Bone marrow (tissue), 2 donors: ENCODE results near the gene PEPD.

Experiments used
- DNase-seq, 2 donors: peaks; one replicate each; lab custom pipeline; 2025; lab: John Stamatoyannopoulos, UW

PEPD gene

DNA sequence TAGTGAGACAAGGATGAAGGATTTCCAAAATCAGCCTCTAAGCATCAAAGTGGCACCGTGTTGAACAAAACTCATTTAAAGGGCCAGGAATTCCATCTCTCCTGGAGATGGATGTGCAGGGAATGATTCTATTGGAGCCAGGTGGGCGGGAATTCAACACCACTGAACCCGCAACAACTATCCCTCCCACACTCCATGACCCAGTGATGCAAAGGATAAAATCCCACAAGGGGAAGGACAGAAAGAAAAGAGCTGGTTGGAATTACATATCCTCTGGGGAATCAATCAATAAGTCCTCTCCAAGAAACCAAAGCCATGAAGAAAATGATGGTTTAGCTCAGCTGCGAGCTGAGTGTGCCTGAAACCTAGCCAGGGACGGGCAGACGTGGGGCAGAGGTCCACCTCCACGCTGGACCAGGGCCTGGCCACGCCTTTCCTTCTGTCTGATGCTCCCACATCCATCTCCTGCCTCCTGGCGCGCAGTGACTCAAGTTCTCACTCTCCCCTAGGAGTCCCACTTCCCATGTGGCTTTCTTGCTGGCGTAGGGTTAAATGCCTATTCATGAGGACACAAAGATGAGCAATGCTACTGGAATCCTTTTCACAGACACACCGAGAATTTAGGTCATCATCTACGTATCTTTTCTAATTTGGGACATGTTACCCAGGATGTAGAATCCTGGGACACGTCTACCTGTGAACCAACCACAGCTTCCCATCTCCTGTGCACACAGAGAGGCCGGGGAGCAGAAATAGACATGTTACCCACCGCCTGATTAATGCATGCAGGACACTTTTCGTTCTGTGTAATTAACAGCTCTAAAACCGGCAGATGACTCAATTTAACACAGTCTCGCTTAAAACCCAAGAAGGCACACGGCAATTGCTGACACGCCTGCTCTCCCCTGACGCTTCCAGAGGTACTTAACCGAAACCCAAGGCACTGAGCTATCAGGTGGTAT is 48.6 kb downstream of the PEPD start:
- no peak for DNase-seq

DNA sequence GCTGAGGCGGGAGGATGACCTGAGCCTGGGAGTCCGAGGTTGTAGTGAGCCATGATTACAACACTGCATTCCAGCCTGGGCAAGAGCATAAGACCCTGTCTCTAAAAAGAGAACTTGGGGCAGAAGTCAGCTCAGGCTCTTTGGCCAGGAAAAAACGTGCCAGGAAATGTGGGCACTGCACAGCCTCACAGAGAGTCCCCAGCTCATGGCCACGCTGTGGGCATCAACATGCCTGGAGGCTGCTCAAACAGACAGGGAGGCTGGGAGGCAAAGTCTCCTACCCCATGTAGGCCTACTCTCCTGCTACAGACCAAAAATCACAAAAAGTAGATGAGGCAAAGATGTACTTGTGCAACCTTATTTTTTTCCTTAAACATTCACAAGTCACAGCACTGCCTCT is 49.4 kb downstream of the PEPD start:
- DNase-seq = no peak

DNA sequence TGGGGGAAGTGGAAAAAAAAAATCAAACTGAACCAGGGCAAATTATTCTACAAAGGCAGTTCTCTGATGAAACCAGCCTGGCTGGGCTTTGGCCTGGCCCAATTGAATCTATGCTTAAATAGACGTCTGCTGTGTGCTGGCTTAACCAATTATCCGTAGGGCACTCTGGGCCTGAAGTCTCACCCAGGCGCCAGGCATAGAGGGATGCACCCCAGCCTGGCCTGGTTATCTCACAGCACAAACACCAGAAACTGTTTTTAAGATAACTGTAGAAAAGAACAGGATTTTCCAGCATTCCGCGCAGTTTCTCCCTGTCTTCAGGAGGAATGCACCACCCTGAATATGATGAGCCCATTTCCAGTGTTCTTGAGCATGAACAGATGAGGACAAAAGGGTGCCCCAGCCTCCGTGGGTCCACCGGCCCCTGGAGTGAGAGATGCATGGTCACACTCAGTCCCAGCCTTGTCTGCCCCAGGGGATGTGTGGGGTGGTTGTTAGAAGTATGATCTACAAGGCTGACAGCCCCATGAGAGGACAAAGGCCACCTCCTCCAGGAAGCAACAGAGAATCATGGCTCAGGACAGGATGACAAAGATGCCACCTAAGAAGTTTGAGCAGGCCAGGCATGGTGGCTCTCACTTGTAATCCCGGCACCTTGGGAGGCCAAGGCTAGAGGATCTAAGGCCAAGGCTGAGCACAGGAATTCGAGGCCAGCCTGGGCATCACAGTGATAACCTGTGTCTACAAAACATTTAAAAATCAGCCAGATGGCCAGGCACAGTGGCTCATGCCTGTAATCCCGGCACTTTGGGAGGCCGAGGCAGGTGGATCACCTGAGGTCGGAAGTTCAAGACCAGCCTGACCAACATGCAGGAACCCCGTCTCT is 50.2 kb downstream of the PEPD start:
- DNase-seq = no peak

DNA sequence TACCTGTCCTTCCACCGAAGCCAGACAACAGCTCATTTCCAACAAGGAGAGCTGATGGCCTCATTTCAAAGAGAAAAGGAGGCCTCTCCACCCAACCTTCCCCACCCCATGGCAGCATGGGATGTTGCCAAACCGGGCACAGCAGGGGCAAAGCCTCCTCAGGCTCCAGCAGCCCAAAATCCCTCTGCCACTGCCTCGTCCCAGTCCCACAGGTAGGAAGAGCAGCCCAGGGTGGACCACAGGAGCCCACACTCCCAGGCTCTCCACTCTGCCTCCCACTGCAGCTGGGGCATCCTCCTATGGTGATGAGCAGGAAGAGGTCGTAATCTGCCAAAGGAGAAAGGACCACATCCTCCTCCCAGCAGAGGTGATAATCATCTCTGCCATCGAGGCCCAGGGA is 50.9 kb downstream of the PEPD start:
- DNase-seq = no peak

DNA sequence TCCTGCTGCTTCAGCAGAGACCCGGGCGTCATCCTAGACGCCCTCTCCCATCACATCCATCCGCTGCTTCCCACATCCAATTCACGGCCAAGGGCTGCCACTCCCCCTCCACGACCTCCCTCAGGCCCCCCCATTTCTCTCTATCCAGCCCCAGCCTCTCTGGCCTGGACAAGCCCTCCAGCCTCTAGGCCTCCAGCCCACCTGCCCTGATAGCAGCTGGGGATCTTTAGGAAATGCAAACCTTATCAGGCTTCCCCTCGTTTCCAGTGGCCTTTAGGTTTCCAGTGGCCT is 51.6 kb downstream of the PEPD start:
- DNase-seq = no peak

DNA sequence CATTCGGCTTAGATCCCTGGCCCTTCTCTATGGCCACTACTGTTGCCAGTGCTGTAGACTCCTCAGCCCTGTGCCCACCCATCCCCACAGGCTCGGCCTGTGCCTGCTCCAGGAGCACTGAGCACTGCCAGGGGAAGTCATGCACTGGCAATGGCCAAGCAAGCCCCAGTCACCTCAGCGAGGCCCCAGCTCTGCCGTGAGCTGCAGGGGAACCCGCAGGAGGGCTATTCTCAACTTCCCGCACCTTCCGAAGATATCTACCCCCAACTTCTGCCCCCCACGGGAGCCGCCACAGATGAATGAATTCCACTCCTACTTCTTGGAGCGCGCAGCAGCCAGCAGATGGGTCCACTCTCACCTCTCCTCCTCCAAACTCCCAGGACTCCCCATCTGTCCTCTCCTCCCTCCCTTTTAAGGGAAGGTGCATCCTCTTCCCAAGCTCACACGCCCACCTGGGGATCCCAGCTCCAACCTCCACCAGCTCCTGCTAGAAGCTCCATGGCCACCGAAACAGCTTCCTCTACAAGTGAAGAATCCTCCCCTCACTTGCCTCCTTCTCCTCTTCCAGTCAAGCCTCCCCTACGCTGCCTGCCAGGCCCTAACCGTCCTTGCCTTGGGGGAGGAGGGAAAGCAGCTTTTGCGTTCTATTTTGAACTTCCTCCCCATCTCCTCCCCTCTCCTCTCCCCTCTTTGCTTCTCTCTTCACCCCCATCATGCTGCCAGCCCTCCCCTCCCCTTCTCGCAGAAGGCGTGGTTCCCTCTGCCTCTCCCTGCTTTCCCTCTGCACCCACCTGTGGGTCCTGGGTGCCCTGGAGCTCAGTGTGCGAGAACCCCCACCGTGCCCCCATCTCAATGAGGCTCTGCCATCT is 52.2 kb downstream of the PEPD start:
- DNase-seq = no peak

DNA sequence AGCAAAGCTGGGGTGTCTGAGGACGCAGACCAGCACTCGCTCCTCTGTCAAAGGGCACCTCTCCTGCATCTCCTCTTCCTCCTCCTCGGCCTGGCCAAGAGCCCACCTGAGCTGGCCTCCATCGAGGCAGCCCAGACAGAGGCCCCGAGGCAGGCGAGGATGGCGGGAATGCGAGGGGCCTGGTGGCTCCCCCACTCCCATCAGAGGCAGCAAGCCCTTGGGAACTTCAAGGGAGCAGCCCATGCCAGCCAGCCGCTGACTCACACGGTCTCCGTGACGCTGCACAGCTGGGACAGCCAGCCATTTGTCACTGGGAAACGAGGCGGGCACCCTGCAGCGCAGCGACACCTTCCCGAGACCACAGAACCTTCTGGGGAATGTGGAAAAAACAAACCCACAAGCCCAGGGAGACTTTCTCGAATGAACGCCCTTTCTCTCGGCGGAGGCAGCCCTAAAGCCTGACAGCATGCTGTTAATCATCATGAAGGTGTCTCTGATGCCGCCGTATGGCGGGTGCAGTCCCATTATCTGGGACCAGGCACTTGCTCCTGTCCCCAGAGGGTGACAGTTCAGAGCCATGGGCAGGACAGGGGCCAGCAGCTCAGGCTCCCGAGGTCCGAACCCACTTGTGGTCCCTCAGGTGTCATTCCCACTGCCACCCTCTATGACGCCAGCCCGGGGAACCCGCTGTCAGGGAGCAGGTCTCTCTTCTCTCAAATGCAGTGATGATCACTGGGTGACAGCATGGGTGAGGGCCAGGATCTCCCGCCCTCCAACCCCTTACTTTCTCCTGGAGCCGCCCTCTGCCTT is 53.0 kb downstream of the PEPD start:
- no peak for DNase-seq

DNA sequence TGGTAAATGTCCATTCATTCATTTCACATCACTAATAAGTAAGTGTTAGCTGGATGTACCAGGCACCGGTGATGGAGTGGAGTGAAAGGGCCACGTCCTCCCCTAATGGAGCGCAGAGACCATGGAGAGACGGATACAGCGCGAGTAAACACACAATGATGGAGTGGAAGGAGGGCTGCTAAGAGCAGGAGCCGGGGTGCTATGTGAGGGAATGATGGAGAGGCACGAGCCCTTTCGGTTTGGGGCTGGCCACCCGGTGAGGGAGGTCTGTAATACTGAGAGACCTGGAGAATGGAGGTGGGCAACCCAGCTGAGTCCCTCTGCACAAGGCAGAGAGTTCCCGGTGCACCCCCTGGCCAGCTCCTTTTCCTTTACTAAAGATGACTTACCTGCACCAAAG is 53.7 kb downstream of the PEPD start:
- DNase-seq = no peak

DNA sequence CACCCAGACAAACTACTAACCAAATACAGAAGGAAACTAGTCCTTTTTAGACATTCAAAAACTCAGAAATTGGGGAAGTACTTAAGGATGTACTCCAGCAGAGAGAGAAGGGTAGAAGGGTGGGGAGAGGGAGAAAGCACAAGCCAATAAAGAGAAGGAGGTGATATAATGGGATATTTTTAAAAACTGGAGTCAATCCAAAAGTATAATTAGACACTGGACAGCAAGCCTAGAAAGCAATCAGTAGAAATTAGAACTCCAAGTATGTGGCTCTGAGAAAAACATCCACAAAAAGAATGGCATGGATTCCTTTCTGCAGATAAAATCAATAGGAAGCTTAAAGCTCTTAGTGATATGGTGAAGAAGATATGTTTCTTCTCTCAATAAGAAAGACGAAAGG is 55.8 kb downstream of the PEPD start:
- DNase-seq = no peak

DNA sequence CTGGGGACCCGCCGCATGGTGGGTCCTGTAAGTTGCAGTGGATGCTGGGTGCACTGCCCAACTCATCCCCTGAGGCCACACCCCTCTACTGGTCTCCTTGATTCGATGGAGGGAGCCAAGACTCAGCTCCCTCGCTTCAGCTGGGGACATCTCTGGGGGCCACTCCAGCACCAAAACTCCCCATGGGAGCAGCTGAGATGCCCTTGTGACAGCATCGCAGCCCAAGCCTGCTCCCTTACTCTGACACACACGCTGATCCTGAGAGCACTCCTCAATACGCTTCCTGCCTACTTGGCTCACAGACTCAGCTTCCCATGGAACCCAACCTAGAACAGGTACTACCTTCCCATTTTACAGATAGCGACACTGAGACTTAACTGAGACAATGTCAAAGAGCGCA is 56.2 kb downstream of the PEPD start:
- no peak for DNase-seq

DNA sequence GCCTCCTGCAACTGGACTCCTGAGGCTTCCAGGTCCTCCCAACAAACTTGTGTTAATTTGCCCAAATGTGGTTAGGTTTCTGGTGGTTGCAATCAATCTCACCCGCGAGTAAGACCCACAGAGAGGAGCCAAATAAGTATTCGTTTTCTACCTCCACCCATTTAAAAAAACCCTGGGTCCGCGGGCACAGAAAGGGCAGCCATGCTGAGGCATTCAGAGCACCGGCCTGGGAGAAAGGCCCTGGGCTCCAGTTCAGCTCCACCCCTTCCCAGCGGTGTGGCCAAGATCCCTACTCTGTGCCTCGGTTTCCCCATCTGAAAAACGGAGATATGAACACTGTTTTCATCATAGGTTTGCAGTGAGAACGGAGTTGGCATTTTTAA is 56.9 kb downstream of the PEPD start:
- DNase-seq = no peak

DNA sequence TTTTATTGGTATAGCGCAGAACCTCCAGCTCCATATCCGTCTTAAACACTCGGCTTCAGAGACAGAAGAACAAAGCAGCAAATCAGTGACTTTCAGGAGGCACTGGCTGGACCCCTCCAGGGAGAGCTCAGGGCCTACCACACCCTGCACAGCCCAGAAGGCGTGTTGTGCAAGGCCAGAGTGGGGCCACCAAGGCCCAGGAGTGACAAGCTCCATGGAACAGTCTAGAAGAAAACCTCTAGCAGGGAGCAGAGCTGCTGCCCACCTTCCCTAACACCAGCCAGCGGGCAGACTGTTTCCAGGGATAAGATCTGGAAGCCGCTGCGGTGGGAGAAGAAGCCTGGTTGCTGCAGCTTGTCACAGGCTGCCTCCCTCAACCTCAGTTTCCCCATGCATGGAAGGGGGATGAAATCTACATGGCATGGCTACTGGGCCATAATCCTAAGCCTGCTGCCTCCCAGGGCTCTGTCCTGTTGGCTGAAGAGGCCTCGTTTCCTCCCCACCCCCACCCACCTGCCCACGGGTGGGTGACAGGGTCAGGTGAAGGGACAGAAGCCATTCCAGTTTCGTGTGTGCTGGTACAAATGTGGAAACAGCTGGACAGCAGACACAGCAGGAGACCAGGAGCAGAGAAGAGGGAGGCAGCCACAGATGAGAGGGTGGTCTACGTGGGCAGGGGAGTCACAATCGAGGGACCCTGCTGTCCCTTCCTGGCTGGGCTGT is 57.4 kb downstream of the PEPD start:
- DNase-seq = no peak

DNA sequence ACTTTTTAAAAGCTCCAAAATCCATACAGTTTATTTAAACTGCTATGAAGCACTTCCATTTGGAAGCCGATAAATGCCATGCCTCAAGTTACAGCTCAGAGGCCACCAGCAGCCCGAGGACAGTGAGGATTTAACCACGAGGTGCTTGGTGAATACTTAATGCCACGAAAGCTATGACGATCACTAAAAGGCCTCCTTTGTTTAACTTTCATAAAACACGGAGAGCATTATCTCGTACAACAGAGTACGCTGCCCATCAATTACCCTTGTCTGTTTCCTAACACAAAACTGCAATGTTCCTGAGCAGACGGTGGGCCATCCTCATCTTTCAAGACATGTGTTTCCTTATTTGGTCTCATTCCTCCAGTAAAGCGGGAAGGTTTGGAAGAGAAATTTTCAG is 58.4 kb downstream of the PEPD start:
- no peak for DNase-seq

DNA sequence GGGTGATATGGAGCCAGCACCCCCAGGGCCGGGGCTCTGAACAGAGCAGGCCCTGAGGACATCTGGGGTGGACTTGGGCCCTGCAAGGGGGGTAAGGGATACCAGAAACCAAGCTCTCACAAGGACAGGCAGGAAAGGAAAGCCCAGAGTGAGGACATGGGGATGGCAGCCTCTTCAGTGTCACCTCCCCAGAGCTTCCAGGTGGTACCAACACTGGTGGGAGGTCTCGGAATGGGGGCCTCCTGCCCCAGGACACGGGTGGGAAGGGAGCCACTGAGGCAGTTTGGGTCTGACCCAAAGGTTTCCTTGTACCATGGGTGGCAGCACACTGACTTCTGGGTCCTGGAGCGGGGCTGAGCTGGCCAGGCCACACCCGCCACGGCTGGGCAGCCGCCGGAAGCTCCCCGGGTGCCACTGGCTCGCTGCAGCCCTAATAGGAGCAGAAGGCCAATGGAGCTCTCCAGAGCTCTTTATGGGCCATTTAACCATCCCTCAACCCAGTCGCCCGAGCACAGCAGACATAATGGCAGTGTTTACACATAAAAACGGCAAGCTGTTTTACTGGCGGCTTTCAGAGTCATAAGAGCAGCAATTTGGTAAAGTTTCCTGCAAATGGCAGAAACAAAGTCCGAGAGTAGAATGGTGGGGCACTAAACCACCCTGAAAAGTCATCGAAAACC is 59.3 kb downstream of the PEPD start:
- no peak for DNase-seq

DNA sequence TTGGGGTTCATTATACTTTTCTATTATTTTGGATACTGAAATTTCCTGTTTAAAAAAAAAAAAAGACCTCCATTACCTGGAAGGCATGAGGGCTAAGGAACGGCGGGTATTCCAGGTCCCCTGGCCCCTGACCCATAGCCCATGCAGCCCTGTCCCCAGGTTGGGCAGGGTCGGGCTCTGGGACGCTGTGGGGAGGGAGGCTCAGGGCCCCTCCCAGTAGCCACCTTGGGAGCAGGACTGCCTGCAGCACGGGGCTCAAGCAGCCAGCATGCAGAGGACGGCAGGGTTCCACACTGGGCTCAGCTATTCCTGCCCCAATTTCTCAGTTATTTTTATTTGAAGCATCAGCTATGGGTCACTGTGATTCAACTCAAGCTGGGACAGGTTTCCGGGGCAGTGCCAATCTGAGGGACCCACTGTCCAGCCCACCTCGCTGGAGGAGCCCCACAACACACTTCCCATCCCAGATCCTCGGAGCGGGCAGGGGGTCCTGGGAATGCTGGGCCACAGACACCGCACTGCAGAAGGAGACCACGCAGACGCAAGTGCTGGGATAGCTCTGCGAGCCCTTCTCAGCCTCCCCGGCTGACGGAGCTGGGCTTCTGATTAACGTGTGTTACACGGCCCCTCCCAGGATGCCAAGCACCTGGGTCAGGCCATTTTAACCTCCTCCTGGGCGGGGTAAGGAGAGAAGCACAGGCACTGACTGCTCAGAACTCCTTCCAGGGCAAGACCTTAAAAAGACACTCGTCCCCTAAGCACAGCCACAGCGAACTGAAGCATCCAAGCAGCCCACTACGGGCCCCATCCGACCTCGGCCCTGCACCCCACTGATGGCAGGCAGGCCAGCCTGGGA is 60.1 kb downstream of the PEPD start:
- no peak for DNase-seq

DNA sequence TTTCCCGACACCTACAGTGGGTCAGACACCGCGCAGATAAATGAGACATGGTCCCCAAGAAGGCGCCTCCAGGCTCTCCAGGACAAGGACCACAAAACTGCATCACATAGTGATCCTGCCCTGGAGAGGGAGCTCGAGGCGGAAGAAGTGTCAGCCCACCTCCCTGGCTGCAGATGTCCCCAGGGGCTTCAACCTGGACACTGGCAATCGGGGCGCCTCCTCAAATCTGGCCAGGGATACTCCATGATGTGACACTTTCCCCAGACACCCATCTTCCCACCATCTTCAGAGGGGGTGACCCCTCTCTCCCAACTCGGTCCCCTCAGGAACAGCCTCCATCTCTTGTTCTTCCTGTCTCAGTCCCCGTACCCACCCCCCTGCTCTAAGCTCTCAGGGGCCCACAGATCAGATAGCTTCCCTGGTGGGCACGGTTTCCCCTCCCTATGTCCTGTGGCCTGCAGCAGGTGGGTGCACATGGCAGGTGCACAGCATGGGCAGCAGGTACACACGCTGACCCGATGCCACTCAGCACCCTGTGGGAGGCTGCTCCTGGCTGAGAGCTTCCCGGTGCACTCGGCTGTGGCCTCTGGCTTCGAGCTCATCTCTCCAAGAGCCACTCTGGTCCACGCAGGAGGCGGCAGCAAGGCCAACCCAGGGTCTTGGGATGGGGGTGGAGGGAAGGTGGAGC is 61.2 kb downstream of the PEPD start:
- DNase-seq = no peak

DNA sequence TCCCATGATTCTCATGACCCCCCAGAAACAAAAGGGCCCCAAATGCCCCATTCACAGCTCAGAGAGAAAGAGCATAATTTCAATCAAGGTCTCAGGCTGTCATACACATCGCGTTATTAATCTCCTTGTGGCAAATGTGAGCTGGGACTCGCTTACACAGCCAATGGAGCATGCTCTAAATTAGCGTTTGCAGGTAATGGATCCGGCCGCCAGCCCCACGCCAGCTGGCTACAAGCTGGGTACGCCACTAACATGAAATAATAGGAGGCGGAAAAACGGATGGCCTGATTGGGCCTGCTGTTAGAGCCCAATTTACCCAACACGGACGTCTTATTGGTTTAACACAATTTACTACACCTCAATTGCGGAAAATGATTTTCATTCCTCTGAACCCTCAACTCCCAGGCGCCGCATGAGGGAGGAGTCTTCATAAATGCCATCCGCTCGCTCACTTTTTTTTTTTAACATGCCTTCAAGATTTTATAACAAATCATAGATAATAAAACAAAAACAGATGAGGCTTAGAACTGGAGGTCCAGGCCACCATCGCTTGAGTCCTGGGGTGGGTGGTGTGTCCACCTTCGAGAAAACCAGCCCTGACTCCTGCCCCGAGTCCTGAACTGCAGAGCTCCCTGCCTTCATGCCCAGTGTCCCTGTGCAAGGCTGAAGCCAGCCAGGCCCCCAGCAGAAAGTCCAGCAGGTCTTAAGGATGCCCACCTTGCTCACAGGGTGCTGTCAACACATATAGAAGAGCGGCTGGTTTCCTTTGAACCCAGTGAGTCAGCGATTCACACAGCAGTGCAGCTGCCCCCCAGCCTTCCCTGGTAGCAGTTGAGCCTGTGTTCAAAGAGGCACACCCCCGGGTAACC is 62.1 kb downstream of the PEPD start:
- DNase-seq = no peak

DNA sequence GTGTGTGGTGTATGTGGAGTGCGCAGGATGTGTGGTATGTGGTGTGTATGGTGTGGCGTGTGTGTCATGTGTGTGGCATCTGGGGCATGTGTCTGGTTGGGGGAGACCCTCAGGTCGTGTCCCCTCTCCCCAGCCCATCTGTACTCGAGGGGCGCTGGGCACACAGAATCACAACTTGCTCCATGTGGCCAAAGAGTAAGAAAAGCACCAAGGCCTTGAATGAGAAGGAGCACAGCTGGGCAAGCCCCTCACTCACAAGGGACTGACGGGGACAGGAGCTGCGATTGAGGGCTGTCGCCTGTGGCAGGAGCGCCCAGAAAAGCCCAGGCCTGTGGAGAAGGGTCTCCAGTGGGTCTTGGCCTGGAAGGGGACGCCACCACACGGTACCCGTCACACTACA is 62.8 kb downstream of the PEPD start:
- DNase-seq = no peak
